Thymus (tissue), 11 donors: ENCODE results near the gene B3GNT4. TPM values are rescaled to one million over a fixed set of nuclear protein-coding genes. Genes with fewer than 3 reads are reported as not detected.

Experiments
- DNase-seq, 9 donors: peaks; one replicate each; pipeline ENCODE4 v3.0.0-alpha.2; 2013; ENCODE audit warnings: low spot score in 9 of 9, low read depth in 6 of 9, missing footprints in 1 of 9
- H3K27ac ChIP-seq, 2 donors: one replicate each; pipeline ENCODE4 v1.5.1; 2013; ENCODE audit warnings: control low read depth in 1 of 2, low read depth in 1 of 2, low read length in 1 of 2, mild to moderate bottlenecking in 1 of 2, moderate library complexity in 1 of 2
- H3K27me3 ChIP-seq, 2 donors: one replicate each; pipeline ENCODE4 v1.5.1; 2013; ENCODE audit warnings: low read length in 1 of 2; ENCODE audit not compliant: control insufficient read depth in 2 of 2, insufficient read depth in 1 of 2
- H3K36me3 ChIP-seq, 2 donors: one replicate each; pipeline ENCODE4 v1.5.1; 2013; ENCODE audit warnings: low read length in 1 of 2, mild to moderate bottlenecking in 1 of 2, moderate library complexity in 1 of 2; ENCODE audit not compliant: control insufficient read depth in 2 of 2, insufficient read depth in 2 of 2
- H3K4me1 ChIP-seq, 2 donors: one replicate each; pipeline ENCODE4 v1.5.1; 2013; ENCODE audit warnings: low read length in 2 of 2; ENCODE audit not compliant: control insufficient read depth in 2 of 2, insufficient read depth in 2 of 2
- H3K4me3 ChIP-seq, 2 donors: one replicate each; pipeline ENCODE4 v1.5.1; 2013; ENCODE audit warnings: low read length in 2 of 2, control low read depth in 1 of 2, mild to moderate bottlenecking in 1 of 2
- H3K9me3 ChIP-seq, 2 donors: one replicate each; pipeline ENCODE4 v1.5.1; 2013; ENCODE audit warnings: low read length in 1 of 2, mild to moderate bottlenecking in 1 of 2; ENCODE audit not compliant: control insufficient read depth in 2 of 2, insufficient read depth in 1 of 2
- WGBS: extraction: QIAGEN DNeasy Blood & Tissue Kit; methylation state at CpG from one replicate; pipeline ENCODE4 v1.1.7; 2013; 5-methylcytosine and 5-hydroxymethylcytosine counted together
- polyA plus RNA-seq: library from polyadenylated mRNA; stranded (reverse); fragments of 200-250 nt; gene quantifications from one replicate; pipeline ENCODE4 v1.2.3, GENCODE V29; 2013
- total RNA-seq: library from RNA; stranded (reverse); fragments of 120-200 nt; gene quantifications from one replicate; pipeline ENCODE4 v1.2.4, GENCODE V29; 2013
- donor health status: healthy.

The B3GNT4 gene
- total and polyA plus RNA-seq, 2 donors: 0.14 to 0.52 TPM

- DNase-seq: no peak
Measured at GRCh38 chr12:122206111-122206881, 2.8 kb downstream of the B3GNT4 start.

GRCh38 chr12:122206976-122207375 lies 3.5 kb downstream of the B3GNT4 start:
- DNase-seq: no peak
- Histone ChIP-seq H3K36me3 (peaks cover 40 to 42% of the 10 kb centered on the region in 2 donors), H3K27ac (no peak overlapping the region), H3K4me1 (peaks cover 8 to 12% of the 10 kb centered on the region in 2 donors), H3K27me3 (peaks cover 40 to 47% of the 10 kb centered on the region in 2 donors), H3K9me3 (peaks cover 0 to 2% of the 10 kb centered on the region in 2 donors), H3K4me3 (no peak overlapping the region)
- WGBS: 95% methylated on average over 8 of the region's 8 CpGs

More at GRCh38 chr12:122206111-122206881, 2.8 kb downstream of the B3GNT4 start:
- 94% methylated on average over 27 of the region's 27 CpGs for WGBS
- Histone ChIP-seq H3K4me3 (no peak overlapping the region), H3K27me3 (peaks cover 47 to 54% of the 10 kb centered on the region in 2 donors), H3K4me1 (peaks cover 8 to 12% of the 10 kb centered on the region in 2 donors), H3K27ac (no peak overlapping the region), H3K36me3 (peaks cover 37 to 40% of the 10 kb centered on the region in 2 donors), H3K9me3 (peaks cover 0 to 2% of the 10 kb centered on the region in 2 donors)

GRCh38 chr12:122207391-122207790 lies 3.9 kb downstream of the B3GNT4 start:
- 96% methylated on average over 8 of the region's 8 CpGs for WGBS
- Histone ChIP-seq H3K4me3 (no peak overlapping the region), H3K9me3 (peaks cover 0 to 2% of the 10 kb centered on the region in 2 donors), H3K4me1 (peaks cover 8 to 12% of the 10 kb centered on the region in 2 donors), H3K27ac (no peak overlapping the region), H3K27me3 (peaks cover 37 to 43% of the 10 kb centered on the region in 2 donors), H3K36me3 (peaks cover 40 to 42% of the 10 kb centered on the region in 2 donors)
- DNase-seq: no peak

GRCh38 chr12:122208073-122208820 lies 4.7 kb downstream of the B3GNT4 start:
- Histone ChIP-seq H3K9me3 (peaks cover 0 to 2% of the 10 kb centered on the region in 2 donors), H3K36me3 (peaks cover 48% of the 10 kb centered on the region in 2 donors), H3K27ac (no peak overlapping the region), H3K4me3 (no peak overlapping the region), H3K27me3 (peaks cover 28 to 34% of the 10 kb centered on the region in 2 donors), H3K4me1 (peaks cover 7 to 8% of the 10 kb centered on the region in 2 donors)
- no peak for DNase-seq
- 97% methylated on average over 18 of the region's 18 CpGs for WGBS

- Histone ChIP-seq H3K27ac (no peak overlapping the region), H3K4me1 (no peaks in the 10 kb centered on the region), H3K27me3 (no peaks in the 10 kb centered on the region), H3K36me3 (peaks cover 58 to 76% of the 10 kb centered on the region in 2 donors), H3K9me3 (peaks cover 0 to 1% of the 10 kb centered on the region in 2 donors), H3K4me3 (no peak overlapping the region)
- no peak for DNase-seq
- WGBS: 95% methylated on average over 5 of the region's 5 CpGs
Measured at GRCh38 chr12:122215771-122216170, 12.3 kb downstream of the B3GNT4 start.

- peaks cover 54 to 77% of the 10 kb centered on the region in 2 donors for H3K36me3 ChIP-seq
Measured at GRCh38 chr12:122216445-122216844, 12.9 kb downstream of the B3GNT4 start.

GRCh38 chr12:122225683-122226365 lies 22.3 kb downstream of the B3GNT4 start, which contains the start of gene DIABLO:
DIABLO (minus strand) TSS chr12:122226052; CDS start chr12:122226014, 38 bp downstream.
- peaks cover 25 to 35% of the 10 kb centered on the region in 2 donors for H3K4me1 ChIP-seq
- H3K36me3 ChIP-seq: peaks cover 19 to 40% of the 10 kb centered on the region in 2 donors
- H3K27me3 ChIP-seq: no peaks in the 10 kb centered on the region
- H3K4me3 ChIP-seq: peak within 1 kb of the TSS; percentile 76 to 97
- peak within 1 kb of the TSS; percentile 84 to 95 for H3K27ac ChIP-seq
- H3K9me3 ChIP-seq: peaks cover 0 to 7% of the 10 kb centered on the region in 2 donors
- under 1% methylated on average over 74 of the region's 74 CpGs for WGBS
- peak; percentile 92 to 100 (median 100) for DNase-seq

More at GRCh38 chr12:122216445-122216844, 12.9 kb downstream of the B3GNT4 start:
- 97% methylated on average over 1 of the region's 1 CpG for WGBS
- Histone ChIP-seq H3K27me3 (no peaks in the 10 kb centered on the region), H3K4me1 (no peaks in the 10 kb centered on the region), H3K9me3 (peaks cover 0 to 1% of the 10 kb centered on the region in 2 donors), H3K27ac (no peak overlapping the region), H3K4me3 (no peak overlapping the region)
- no peak for DNase-seq

- Histone ChIP-seq H3K4me3 (peak overlapping the region; percentile 19 to 76), H3K9me3 (peaks cover 0 to 7% of the 10 kb centered on the region in 2 donors), H3K27ac (no peak overlapping the region), H3K36me3 (peaks cover 21 to 40% of the 10 kb centered on the region in 2 donors), H3K27me3 (no peaks in the 10 kb centered on the region), H3K4me1 (peaks cover 25 to 35% of the 10 kb centered on the region in 2 donors)
- DNase-seq: peak in 1 of 9 donors; percentile 11
- 9% methylated on average over 55 of the region's 55 CpGs for WGBS
Measured at GRCh38 chr12:122226366-122227125, 23.0 kb downstream of the B3GNT4 start.
